HG02623 (cell line): ENCODE data around the gene DAPL1.

Experiments
- ATAC-seq: cut with Tn5 transposase; IDR thresholded peaks from one replicate; pipeline ENCODE4 v1.9.1; 2021; ENCODE audit warnings: moderate library complexity; ENCODE audit not compliant: unreplicated experiment

DAPL1 gene

DNA sequence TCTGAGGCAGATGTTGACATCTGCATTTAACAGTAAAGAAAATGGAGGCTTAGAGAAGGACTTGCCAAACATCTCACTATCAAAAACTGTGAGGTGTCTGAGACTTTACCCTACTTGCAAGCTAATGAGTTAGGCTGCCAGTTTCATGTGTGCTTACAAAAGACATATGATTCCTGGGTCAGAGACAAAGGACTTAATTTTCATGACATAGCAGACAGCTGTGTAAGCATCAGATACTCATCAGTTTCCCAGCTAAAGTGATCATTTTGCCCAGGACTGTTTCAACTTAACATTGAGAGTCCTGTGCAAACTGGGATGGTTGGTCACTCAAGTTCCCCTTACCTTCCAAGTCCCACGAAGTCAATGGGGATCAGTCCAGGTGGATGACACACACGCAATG lies 18.9 kb upstream of the DAPL1 start:
- ATAC-seq: no peak

- ATAC-seq: no peak
Observed at GRCh38 chr2:158777077-158777476, 18.0 kb upstream of the DAPL1 start.

GRCh38 chr2:158778243-158778642 lies 16.9 kb upstream of the DAPL1 start:
- ATAC-seq: no peak

- ATAC-seq: no peak
Observed at GRCh38 chr2:158779621-158780020, 15.5 kb upstream of the DAPL1 start.

DNA sequence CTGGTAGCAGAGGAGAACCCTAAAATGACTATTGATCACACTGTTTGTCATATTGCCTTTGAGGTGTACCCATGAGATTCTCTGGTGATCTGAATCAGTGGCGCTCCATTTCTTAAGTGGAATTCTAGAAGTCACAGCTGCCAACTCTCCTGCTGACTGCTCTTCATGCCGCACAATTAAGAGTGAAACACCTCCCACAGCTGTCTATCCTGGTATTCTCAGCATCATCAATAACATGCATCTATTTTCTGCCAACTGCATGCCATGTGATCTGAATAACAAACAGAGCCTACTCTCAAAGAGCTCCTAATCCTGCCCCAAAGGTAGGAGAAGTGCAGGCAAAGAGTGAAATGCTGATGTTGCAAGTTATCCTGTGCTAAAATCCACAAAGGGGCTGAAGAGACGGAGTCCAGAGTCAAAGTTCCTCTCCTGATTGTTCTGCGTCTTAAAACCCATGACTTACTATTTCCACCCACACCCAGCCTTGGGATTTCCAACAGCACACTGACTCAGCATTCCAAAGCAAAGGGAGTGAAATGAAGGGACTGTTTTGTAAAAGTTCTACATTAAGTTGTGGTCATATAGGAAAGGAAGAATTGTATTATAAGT lies 13.7 kb upstream of the DAPL1 start:
- ATAC-seq: no peak

- no peak for ATAC-seq
Observed at GRCh38 chr2:158782136-158782535, 13.0 kb upstream of the DAPL1 start.

DNA sequence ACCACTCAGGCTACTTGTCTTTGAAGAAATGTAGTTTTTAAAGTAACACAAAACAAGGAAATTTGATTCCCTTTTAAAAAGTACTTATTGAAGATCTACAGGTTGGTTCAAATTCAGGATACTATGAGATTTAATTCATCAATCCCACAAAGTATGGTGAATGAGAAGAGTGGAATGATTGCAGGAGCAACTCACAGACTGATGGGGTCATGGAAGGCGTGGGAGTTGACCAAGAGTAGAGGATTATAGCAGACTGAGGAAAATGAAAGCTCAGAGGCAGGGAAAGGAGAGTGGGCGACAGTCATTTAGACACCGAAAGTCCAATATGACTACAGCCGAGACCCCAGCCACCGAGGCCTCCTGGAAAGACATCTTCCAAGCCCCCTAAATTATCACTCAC lies 12.5 kb upstream of the DAPL1 start:
- ATAC-seq: no peak

- ATAC-seq: no peak
Observed at GRCh38 chr2:158783923-158784322, 11.2 kb upstream of the DAPL1 start.

DNA sequence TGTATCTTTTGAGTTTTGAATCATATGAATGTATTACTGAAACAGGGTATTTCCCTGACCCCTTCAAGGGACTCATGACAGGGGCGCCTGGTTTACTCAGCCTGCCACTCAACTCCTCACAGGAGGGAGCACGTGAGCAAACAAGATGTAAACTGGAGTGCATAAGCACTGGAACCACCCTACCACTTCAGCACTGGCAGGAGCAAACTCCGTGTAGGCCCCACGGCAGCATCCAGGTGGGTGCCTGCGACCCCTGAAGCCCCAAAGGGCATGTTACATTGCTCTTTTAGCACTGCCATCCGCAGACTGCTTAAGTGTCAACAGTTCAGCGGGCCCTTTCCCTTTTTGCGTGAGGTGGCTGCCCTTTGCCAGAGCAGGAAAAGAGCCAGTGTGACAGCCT lies 8.2 kb upstream of the DAPL1 start:
- ATAC-seq: no peak

DNA sequence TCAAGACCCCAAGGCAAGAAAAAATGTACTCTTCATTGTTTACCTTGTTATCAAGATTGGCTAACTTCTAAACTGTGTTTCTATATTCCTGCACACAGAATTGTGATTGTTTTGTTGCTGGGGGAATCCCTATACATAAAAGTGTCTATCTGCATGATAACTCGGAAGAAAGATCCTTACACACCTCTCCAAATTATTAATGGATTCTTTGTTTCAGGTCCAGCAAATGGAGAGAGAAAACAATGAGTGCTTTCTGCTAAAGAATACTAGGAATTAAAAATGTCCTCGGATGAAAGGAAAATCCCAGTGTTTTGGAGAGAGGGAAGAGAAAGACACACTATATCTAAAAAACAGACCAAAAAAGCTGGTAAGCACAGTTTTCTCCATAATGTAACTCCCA lies 6.2 kb upstream of the DAPL1 start:
- ATAC-seq: no peak

GRCh38 chr2:158796652-158797051 lies 1.5 kb downstream of the DAPL1 start:
- no peak for ATAC-seq

- ATAC-seq: no peak
Observed at GRCh38 chr2:158797963-158798700, 3.0 kb downstream of the DAPL1 start.

GRCh38 chr2:158799181-158799580 lies 4.1 kb downstream of the DAPL1 start:
- no peak for ATAC-seq

GRCh38 chr2:158803506-158803905 lies 8.4 kb downstream of the DAPL1 start:
- ATAC-seq: no peak

DNA sequence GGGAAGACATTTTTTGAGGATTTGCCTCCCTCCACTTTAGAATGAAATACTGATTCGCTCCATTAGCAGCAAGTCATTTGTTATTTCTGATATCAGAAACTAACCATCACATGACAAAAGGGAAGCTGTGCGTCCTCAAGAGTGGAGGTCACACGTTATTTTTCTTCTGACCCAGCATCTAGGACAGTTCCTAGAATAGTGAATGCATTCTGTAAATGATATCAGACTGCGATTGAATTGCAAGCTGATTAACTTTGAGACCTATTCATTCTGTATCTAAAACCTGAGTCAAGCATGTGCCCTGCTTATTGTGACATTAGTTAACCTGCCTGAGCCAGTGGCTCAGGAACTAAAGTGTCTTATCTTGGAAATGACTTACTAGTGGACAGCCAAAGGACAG lies 10.1 kb downstream of the DAPL1 start:
- no peak for ATAC-seq

- ATAC-seq: no peak
Observed at GRCh38 chr2:158805936-158806335, 10.8 kb downstream of the DAPL1 start.

- ATAC-seq: no peak
Observed at GRCh38 chr2:158806941-158807340, 11.8 kb downstream of the DAPL1 start.

DNA sequence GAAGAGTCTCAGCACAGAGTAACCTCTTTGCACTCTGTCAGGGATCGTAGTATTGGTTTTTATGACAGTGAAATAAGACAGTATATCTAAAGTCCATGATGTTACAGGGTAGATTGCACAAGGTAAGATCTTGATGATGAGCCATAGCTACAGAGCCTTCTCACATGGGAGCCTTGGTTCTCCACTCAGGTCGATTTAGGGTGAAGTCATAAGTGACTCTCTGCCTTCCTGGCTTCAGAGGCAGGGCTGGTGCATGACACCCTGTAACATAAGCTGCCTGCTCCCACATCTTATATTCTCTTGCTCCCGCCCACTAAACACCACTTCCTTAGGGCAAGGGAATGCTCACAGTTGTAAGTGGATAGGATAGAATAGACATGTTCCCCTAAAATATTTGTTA lies 13.3 kb downstream of the DAPL1 start:
- no peak for ATAC-seq

DNA sequence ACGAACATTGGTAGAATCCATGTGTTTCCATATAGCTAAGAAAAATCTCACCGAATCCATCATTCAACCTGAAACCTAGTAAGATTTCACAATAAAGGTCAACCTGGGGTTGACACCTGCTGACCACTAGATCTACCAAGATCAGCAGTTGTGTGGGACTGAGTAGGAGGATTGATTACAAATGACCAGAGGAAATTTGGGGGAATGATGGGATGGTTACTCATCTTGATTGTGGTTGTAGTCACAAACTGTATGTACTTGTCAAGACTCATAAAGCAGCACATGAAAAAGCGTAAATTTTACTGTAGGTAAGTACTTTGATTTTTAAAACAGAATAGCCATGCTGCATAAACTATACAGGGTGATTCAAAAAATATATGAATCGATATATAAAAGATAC lies 14.7 kb downstream of the DAPL1 start:
- no peak for ATAC-seq

DNA sequence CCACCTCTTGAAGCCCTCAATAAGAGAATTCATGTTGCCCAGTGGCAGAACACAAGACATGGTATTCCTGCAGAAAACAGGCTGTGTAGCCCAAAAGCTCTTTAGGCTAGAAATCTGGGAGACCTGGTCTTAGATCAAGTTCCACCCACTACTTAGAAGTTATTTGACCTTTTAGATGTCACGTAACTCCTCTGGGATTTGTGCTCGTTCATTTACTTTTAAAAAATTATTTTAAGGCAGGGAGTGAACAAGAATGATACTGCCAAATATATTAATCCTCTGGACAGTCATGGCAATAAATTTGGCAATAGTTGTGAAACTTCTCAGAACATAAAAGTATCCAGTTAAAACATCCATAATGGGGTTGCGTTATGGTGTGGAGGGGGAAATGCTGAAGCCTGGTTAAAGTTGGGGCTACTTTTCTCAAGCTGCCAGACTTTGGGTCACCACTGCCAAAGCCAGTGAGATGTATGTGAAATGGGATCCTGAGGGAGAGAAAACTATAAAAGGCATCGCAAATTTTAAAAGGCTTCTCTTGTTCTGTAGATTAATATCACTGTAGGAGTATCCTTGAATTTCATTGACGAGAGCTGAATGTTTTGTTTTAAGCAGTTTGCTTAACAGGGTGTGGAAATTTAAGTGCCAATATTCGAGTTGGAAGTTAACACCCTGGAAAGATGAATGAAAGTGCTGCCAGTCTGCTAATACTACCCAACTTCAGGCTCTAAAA lies 15.8 kb downstream of the DAPL1 start:
- ATAC-seq: no peak

GRCh38 chr2:158815166-158815565 lies 20.0 kb downstream of the DAPL1 start:
- ATAC-seq: no peak

DNA sequence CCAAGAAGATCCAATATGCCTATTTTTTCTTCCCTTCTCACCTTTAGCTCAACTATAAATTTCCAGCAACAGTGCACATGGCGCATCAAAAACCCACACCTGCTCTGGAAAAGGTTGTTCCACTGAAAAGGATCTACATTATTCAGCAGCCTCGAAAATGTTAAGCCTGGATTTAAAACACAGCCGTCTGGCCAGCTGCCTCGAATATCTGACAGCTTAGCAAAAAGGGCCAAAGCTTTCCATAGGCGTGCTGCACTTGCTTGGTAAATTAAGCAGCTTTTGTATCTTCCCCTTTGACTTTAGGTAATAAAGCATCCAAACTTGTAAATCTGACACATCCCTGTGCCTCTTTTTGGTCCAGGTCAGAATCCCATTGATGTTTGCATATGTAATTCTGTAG lies 20.5 kb downstream of the DAPL1 start:
- no peak for ATAC-seq
